Glomerular visceral epithelial cell (primary cell): ENCODE data around the gene GALNT10.

Source experiments
- DNase-seq: peaks from one replicate; pipeline ENCODE4 v3.0.0-alpha.2; 2016; ENCODE audit errors: extremely low spot score

Gene GALNT10

DNA sequence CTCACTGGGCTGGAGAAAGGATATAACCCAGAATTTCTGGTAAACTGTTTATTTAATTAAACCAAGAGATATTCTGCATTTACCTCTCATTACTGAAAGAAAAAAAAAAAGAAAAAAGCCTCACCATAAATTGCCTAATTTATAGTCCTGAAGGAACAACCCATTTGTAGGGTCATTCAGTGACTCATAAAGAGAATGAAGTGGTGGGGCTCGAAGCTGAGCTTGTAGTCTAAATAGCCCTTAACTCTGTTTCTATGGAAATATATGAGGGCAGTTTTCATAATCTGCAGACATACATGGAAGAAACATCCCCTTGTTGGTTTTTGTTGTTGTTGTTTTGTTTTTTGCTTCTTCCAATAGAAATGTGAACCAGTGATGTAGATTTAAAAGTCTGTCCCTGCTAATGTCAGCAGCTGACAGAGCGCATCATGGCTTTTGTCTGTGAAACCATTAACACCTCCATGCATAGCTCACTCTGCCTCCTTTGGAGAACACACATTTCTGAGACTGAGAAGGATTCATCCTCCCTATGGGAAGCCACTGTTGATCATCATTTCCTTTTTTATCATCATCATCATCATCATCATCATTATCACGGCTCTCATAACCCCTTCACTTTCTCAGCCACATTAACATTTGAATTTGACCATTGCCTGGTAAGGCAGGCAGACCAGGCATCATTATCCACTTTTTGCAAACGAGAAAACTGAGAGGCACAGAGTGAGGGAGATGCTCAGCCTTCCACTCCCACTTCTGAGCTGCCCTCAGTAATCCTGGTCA, 187.4 kb downstream of the GALNT10 start:
- DNase-seq, result no peak

GRCh38 chr5:154380263-154380662, 189.7 kb downstream of the GALNT10 start:
- no peak for DNase-seq

- peak; percentile 83 for DNase-seq
These were observed 194.1 kb downstream of the GALNT10 start for GRCh38 chr5:154384480-154385235.

DNA sequence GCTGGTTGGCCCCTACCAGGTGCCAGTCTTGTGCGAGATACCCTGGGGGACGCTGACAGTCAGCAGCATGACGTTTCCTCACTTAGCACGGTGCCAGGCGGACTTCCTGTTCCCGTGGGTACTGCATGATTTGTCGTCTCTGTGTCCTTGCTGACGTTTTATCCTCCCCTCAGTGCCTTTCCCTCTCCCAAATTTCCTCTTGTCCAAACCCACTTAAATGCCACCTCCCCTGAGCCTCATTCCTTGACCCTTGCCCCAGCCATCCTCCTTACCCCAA, 194.6 kb downstream of the GALNT10 start:
- DNase-seq, result no peak

- peak; percentile 29 for DNase-seq
These were observed 196.6 kb downstream of the GALNT10 start for GRCh38 chr5:154386952-154387629.

GRCh38 chr5:154388842-154389241, 198.3 kb downstream of the GALNT10 start:
- DNase-seq, result no peak

GRCh38 chr5:154390096-154390495, 199.6 kb downstream of the GALNT10 start:
- DNase-seq, result peak; percentile 64

GRCh38 chr5:154390746-154391359, 200.3 kb downstream of the GALNT10 start:
- DNase-seq, result no peak

DNA sequence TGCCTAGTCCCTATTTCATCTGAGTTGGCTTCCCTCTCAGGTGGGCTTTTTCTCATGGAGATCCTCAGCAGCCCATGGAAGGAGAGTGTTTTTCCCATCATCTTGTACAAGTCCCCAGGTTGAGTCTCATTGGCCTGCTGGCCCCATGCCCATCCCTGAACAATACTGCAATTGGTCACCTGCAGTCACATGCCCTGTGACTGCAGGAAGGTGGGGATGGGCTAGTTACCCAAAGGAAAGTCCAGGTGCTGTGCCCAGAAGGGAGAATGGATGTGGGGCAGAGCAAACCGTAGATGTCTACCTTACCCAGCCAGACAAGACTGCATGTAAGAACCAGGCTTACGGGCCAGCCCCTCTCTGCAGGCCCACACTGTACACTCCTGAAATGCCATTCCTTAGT, 201.3 kb downstream of the GALNT10 start:
- no peak for DNase-seq

DNA sequence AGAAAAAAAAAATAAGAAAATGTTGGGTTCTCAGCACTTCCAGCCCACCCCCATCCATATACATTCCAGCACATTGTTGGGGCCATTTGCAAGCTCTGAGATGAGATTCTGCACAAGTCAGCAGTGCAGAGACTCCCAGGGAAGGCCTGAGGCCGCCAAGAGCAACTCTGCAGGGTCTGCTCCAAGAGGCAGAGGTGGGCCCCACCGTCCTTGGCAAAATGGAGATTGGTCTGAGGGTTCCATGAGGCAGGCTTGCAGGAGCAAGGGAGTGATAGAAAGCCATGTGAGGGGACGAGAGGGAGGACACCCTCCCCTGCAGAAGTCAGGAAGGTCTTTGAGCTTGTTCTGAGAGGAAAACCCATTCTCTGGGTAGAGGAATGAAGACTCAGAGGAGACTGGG, 203.3 kb downstream of the GALNT10 start:
- DNase-seq, result no peak

- DNase-seq, result no peak
These were observed 203.8 kb downstream of the GALNT10 start for GRCh38 chr5:154394307-154394706.

- no peak for DNase-seq
These were observed 205.0 kb downstream of the GALNT10 start for GRCh38 chr5:154395407-154396106.

GRCh38 chr5:154396128-154396527, 205.6 kb downstream of the GALNT10 start:
- no peak for DNase-seq

GRCh38 chr5:154397652-154398406, 207.3 kb downstream of the GALNT10 start:
- no peak for DNase-seq

DNA sequence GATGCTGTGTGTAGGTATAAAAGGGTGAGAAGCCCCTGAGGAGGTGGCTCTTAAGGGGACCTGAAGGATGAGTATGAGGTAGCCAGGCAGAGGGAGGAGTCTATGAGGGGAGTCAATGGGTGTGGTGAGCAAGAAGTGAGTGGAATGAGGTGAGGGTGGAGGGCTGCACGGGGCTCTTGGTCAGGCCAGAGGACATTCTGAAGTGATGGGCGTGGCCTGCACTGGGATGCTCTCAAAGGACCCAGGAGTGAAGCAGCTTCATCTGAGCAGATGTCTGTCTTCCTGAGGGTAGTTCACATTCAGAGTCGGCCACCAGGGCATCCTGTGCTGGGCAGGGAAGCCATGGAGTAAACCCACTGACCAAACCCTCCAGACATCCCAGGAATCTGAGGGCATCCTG, 210.1 kb downstream of the GALNT10 start:
- DNase-seq, result no peak

- DNase-seq, result no peak
These were observed 210.8 kb downstream of the GALNT10 start for GRCh38 chr5:154401355-154401754.

DNA sequence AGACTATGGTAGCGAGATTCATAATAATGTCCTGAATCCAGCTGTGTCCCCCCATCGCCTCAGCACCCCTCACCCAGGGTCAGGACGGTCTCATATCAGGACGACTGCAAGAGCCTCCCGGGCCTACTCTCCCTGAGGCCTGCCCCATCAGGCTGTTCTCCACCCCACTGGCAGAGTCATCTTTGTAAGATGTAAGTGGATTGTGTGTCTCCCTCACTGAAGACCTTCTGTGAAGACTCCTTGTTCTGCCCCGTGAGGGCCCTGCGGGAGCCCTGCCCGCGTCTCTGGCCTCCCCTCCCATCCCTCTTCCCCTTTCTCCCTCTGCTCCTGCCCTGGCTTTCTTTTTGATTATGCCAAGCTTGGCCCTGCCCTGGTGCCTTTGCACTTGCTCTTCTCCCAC, 211.4 kb downstream of the GALNT10 start:
- no peak for DNase-seq

- no peak for DNase-seq
These were observed 212.1 kb downstream of the GALNT10 start for GRCh38 chr5:154402611-154403010.

DNA sequence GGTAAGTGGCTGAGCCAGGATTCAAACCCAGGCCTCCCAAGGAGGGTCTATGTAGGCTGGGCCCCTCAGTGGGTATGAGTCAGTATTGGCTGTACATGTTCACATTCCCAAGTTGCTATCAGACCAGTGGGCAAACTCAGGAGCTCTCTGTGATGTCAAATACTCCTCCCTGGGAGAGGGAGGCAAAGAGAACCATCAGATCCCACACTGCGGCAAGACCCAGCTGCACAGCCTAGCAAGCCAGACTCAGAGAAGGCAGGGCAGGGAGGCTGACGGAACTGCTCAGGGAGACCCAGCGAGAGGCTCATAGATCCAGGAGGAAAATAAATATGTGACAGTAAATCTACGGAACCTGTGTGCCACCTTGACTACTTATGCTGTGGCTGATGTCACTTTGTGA, 212.7 kb downstream of the GALNT10 start:
- DNase-seq, result no peak

- DNase-seq, result no peak
These were observed 213.3 kb downstream of the GALNT10 start for GRCh38 chr5:154403776-154404387.
